HuH-7 (cell line): Measurements from ENCODE around the gene POGZ.

Experiments
- DNase-seq: peaks from one replicate; pipeline ENCODE4 v3.0.0; 2011; ENCODE audit warnings: low spot score

The POGZ gene, protein sequence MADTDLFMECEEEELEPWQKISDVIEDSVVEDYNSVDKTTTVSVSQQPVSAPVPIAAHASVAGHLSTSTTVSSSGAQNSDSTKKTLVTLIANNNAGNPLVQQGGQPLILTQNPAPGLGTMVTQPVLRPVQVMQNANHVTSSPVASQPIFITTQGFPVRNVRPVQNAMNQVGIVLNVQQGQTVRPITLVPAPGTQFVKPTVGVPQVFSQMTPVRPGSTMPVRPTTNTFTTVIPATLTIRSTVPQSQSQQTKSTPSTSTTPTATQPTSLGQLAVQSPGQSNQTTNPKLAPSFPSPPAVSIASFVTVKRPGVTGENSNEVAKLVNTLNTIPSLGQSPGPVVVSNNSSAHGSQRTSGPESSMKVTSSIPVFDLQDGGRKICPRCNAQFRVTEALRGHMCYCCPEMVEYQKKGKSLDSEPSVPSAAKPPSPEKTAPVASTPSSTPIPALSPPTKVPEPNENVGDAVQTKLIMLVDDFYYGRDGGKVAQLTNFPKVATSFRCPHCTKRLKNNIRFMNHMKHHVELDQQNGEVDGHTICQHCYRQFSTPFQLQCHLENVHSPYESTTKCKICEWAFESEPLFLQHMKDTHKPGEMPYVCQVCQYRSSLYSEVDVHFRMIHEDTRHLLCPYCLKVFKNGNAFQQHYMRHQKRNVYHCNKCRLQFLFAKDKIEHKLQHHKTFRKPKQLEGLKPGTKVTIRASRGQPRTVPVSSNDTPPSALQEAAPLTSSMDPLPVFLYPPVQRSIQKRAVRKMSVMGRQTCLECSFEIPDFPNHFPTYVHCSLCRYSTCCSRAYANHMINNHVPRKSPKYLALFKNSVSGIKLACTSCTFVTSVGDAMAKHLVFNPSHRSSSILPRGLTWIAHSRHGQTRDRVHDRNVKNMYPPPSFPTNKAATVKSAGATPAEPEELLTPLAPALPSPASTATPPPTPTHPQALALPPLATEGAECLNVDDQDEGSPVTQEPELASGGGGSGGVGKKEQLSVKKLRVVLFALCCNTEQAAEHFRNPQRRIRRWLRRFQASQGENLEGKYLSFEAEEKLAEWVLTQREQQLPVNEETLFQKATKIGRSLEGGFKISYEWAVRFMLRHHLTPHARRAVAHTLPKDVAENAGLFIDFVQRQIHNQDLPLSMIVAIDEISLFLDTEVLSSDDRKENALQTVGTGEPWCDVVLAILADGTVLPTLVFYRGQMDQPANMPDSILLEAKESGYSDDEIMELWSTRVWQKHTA (N-terminal part only)

DNA sequence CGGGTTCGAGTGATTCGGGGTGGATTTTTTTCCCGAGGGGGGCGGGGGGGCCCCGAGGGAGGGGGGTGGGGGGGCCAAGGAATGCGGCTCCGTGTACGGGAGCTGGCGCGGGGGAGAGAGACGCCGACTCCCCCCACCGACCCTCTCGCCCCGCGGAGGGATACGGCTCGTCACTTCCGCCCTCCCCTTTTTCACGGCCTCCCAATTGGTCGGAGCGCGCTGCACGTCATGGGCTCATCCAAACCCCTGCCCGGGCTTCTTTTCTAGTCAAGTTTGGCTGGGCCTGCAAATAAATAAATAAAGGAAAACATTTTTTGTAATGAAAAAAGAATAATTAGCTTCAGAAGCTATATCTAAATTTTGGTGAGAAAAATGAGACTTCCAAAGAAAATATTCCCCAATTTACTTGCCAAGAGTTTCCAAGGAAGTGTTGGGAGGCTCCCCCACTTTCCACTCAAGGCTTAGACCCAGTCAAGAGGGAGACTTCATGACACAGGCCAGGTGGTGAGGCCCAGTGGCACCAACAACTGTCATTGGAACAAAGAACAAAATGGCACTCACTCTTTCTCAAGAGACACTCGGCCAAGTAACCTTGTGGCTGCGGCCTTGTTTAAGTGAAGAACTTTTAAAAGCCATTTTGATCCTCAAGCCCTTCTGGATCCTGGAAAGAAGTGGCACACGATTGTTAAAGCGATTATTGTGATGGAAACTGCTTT is at the start of gene POGZ:
TSS of gene POGZ (minus strand) at position 164 of the 716 bp plus-strand sequence. CDS start 17,290 bp downstream, outside the sequence.
- DNase-seq, result peak; percentile 89

DNA sequence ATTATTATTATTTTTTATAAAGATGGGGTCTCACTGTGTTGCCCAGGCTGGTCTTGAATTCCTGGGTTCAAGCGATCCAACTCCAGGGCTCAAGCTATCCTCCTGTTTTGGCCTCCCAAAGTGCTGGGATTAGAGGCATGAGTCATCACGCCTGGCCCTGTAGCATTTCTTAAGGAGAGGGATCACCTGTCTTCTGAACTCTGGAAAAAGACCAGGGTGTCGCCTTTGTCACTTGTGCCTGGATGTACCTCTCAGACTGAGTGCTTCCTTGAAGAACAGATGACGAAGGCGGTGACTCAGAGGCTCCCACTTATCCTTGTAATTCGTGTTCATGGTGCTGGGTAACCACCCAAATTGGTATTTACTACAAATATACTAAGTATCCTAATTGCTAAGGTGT is 49.5 kb upstream of the POGZ start:
- no peak for DNase-seq

DNA sequence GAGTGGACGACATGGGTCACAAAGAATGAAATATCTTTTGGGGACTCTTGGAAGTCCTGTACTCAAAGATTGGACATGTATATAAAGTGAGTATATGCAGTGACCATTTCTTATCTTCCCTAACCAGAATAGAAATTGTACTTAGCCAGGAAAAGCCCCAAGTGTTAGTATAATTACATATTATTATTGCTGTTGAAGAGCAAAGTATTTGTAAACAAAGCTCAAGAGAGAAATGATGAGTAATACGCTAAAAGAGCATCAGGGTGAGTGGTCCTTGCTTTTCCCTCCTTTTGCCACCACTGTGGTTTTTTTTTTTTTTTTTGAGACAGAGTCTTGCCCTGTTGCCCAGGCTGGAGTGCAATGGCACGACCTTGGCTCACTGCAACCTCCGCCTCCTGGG is 45.5 kb upstream of the POGZ start:
- no peak for DNase-seq

DNA sequence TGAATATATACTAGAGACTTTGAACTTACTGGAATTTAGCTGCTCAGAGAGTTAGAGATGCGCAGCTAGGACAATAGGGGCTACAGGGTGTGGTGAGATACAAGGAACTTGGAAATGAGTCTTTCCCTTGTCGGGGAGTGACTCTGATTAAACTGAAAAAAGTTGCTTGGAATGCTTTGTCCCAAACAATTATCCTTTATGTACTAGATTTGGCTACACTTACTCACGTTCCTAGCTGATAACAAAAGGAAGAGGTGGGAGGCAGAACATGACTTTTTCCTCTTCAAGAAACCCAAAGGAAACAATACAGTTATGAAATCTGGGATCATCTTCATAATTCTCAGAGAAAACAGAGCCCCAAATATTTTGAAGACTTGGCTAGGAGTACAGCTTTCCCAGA is 45.0 kb upstream of the POGZ start:
- DNase-seq, result no peak

DNA sequence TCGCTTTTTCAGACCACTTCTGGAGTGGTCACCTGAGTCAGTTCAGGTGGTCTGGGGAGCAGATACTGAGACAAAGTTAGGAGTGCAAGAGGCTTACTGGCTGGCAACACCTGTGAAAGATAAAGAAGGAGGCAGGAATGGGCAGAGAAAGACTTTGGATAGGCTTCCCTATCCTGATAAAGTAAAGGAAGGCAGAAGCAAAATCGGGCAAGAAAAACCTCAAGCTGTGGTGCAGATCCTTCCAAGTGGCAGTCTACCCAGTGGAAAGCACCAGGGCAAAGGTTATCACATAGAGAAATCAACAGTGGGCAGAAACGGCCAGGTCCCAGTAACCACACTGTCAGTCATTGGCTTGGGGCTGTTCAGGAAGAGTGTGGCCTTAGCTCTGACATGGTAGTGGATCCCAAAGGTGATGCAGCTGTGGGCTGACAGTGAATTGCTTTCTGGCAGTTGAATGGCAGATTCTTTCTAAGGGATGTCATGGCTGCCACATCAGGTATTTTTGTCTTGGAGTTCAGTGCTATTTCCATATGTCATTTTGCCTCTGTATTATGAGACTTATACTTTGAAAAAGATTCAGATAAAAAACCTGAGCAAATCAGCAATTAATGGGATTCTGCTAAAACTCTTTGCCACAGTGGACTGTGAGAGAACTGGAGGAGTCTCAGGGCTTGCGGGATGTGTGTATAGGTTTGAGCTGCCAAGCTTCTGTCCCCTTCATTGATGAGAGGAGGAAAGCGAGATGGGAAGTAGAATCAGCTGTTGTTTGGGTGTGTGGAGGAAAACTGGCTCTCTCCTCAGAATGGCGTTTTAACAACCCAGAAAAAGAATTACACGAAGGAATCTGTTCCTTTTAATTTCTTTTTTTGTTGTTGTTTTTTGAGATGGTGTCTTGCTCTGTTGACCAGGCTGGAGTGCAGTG is 43.8 kb upstream of the POGZ start:
- DNase-seq, result no peak

DNA sequence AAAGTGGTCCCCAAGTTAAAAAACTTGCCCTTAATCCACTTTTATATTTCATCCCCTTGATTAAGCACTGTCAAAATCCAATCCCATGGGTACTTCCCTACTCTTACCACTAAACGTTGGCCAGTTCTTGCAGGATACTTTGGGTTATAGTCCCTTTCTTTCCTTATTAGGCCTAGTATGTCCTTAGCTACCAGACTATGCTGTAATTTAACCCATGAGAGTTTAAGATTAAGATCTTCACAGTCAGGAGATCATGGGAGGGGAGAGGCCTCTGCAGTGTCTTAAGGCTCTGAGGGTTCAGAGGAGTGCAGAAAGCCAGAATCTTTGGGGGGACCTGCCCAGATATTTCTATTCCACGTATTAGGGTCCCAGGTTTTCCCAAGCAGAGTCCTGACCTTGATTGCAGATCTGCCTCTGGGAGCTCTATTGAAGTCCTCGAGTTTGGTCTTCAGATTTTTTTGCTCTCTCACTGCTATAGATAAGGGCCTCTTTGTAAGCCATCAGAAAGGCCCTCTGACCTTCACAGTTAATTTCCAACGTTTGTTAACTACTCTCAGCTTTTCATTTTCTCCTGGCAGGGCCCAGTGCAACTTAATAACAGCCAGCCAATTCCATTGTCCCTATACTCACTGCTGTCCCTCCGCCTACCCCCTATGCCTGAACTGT is 42.9 kb upstream of the POGZ start:
- no peak for DNase-seq

DNA sequence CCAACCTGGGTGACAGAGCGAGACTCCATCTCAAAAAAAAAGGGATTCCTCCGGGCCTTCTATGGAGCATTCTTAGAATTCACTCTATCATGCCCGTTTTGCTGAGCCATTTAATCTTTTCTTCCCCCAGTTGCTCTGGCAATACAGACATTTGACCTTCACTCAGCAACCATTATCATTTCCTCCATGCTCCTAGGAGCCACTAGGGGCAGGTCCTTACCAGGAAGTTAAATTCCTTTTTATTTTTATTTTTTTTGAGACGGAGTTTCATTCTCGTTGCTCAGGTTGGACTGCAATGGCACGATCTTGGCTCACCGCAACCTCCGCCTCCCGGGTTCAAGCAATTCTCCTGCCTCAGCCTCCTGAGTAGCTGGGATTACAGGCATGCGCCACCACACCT is 42.2 kb upstream of the POGZ start:
- no peak for DNase-seq

DNA sequence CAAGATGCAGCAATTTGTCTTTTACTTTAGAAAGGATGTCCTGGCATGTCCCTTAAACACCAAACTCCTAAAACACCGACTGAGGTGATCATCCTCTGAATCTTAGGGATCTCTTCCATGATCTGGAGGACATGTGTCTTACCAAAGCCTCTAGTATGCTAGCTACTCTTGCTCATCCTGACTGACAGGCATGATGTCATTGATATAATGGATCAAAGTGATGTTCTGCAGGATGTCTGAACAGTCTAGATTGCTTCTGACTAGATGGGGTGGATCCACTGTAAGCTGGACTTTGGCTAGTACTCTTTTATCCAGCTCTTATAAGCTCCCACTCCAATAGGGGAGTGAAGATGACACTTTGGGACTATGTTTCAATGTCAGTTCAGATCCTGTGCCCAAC is 40.6 kb upstream of the POGZ start:
- no peak for DNase-seq

DNA sequence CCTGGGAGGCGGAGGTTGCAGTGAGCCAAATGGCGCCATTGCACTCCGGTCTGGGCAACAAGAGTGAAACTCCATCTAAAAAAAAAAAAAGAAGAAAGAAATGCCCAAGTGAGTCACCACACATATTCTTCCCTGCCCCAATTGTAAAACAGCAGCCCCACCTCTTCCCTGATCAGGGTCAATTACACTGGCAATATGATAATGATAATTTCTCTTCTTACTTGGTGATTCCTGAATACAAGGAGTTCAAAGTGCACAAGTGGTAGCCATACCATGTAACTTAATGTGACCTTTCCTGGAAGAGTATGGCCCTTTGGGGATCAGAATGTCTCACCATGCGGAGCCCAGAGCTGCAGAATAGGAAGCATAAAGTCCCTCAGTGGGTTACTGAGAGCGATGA is 40.1 kb upstream of the POGZ start:
- DNase-seq, result no peak

DNA sequence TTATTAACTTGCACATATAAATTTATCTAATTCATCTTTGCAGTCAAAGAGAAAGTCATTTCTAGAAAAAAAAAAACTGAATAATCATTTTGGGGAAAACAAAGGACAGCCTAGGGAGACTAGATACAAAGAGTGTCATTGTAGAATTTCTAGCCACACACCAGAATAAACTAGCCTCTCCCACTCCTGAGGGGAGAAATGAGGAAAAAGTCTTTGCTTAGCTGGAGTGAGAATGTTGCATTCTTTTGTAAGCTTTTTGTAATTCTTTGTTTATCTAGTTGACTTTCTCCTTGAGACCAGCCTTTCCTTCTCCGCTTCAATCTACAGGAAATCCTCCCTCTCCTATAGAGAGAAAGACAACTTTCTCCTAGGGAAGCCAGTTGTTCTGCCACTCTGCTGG is 36.0 kb upstream of the POGZ start:
- no peak for DNase-seq

DNA sequence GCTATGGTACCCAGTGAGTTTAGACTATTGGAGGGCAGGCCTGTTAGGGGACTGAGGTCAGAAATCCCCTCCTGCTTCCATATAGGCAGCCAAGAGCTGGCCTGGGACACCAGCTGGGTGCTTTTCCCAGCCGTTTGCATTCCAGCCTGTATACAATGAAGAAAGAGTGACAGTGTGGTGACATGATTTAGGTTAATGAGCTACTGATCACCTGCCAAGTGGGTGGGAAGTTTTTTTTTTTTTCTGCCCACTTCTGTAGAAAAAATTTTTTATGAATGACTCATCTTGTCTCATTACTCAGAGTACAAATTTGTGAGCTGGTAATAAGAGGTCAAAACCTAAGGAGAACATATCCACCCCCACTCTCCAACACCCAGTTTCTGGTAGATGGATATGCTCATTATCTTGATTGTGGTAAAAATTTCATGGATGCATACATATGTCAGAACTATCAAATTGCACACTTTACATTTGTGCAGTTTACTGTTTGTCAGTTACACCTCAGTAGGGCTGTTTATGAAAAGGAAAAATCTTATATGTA is 35.5 kb upstream of the POGZ start:
- DNase-seq, result no peak

DNA sequence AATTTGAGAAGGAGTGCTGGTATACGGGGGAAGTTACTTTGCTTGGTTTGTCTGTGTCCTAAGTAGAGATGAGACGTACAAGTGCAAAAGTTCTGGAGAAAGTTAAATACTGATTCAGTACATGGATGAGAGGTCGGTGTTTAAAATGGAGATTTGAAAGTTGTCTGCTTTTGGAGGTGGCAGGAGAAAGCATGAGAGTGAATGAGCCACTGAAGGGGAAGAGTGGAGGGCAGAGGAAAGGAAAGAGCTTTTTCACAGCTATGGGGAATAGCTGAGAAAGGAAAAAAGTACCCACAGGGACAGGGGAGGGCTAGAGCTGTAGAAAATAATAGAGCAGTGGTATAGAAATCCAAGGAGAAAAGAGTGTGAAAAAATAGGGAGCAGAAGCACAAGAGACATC is 33.7 kb upstream of the POGZ start:
- no peak for DNase-seq

DNA sequence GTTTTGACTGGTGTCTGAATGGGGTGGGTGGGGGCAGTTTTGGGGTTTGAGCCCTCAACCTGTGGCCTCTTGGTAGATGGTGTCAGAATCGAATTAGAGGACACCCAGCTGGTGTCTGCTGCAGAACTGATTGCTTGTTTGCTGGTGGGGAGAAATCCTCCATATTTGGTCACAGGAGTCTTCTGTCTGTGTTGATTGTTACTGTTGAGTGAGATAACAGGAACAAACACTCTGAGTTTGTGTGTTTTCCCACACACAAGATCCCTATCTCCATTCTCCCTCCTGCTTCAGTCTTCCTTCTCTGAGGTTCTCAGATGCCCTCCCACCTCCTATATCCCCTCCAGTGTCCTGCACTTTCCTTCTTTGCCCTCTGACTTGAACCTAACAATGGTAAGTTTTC is 32.8 kb upstream of the POGZ start:
- no peak for DNase-seq

DNA sequence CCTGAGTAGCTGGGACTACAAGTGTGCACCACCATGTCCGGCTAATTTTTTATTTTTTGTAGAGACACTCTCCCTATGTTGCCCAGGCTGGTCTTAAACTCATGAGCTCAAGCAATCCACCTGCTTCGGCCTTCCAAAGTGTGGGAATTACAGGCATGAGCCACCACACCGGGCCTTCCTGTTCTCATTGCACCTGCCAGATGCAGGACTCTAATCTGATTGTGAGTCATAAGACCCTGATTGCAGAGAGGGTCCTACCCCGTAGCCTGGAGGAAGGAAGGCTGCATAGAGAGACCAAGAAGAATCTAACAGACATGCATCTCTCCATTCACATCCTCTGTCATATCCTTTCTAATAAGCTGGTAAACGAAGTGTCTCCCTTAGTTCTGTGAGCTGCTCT is 32.3 kb upstream of the POGZ start:
- DNase-seq, result no peak

DNA sequence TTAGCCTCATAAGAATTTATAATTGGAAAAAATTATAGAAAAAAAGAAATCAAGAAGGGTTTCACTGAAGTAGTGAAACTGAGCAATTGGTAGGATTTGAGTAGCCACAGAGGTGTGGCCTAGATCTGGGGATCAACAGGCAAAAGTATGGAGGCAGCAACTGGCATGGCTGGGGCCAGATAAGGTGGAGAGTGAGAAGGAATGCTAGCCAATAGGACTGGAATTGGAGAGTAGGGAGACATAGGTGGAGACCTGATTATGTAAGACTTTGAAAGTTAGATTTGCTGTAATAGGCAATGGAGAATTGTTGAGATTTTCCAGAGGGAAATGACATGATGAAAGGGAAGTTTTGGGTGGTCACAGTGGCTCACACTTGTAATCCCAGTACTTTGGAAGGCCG is 27.3 kb upstream of the POGZ start:
- DNase-seq, result no peak

DNA sequence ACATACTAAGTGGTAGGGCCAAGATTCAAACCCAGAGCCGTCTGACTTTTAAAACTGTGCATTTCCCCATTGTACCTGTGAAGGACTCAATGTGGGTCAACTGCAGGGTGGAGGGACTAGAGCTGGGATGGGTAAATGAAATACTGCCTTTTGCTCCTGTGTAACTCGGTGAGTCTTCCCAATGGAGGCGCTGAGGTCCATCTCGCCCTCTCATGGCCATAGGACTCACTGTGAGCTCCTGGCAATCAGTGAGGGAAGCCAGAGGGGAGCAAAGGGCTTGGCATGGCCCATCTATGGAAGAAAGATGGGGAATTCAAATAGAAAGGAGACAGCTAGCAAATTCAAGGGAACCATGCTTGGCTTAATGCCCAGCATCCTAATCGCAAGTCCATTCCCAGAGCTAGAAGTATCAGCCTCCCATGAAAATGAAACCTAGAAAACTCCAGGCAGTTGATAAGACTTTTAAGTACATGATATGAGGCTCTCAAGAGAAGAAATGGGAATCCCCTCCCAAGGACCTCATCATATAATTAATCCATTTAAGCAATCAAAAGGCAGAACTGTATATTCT is 26.5 kb upstream of the POGZ start:
- no peak for DNase-seq

DNA sequence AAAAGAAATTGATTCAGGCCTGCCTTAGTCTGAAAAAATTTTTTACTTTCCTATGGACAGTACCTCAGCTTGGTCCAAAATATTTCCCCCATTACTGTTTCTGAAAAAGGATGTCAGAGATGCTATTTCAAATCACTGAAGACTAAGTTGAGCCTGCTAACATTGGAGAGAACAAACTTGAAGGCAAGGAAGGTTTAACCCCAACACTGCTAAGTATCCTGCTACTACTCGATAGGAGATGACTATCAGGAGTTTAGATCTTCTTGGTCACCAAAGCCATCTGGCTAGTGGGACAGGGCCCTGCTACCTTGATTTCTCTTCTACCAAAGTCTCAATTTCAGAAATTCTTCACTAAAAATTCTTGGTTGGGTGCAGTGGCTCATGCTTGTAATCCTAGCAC is 22.7 kb upstream of the POGZ start:
- no peak for DNase-seq

DNA sequence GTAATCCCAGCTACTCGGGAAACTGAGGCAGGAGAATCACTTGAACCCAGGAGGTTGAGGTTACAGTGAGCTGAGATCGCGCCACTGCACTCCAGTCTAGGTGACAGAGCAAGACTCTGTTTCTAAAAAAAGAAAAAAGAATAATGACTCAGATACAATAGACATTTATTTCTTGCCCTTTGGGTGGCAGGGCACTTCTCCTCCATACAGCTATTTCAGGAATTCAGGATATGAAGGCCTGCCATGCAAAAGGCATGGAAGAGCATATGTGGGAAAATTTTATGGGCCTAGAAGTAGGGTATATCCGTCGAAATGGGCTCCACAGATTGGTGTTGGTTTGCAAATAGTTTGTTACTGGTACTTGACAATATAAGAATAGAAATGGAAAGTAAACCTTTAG is 20.2 kb upstream of the POGZ start:
- DNase-seq, result no peak

DNA sequence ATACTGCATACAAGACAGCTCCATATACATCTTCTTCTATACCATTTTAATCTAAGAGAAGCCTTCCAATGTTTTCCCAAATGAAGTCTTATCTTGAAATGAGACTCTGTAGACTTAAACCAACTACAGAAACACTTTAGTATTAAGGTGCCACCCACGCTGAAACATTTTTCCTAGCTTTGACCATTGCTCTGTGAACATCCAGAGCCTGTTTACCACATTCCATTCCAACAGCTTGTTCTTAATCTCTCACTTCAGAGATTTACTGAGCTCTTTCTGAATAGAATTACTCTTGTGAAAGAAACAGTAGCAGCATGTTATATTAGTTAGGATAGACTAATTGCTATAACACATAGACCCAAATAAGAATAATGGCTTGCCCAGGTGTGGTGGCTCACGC is 19.6 kb upstream of the POGZ start:
- DNase-seq, result no peak
